Loucy (cell line): ENCODE data around the gene DYNLT2.

ENCODE experiments used
- H2AFZ ChIP-seq: fragments of 200-600 bp; sonication (generic); 2 replicates; pipeline ENCODE4 v1.6.0; 2016; ENCODE audit warnings: antibody characterized with exemption, mild to moderate bottlenecking, low read length, moderate library complexity
- H3F3A ChIP-seq: fragments of 200-600 bp; 2 replicates; pipeline ENCODE4 v1.6.0; 2016; ENCODE audit warnings: antibody characterized with exemption, low read depth, mild to moderate bottlenecking
- H3K27me3 ChIP-seq: fragments of 200-600 bp; sonication (generic); 2 replicates; pipeline ENCODE4 v1.6.1; 2014; ENCODE audit warnings: low read length, mild to moderate bottlenecking; ENCODE audit not compliant: insufficient read depth, poor library complexity, severe bottlenecking
- H3K36me3 ChIP-seq: fragments of 200-600 bp; sonication (generic); 2 replicates; pipeline ENCODE4 v1.6.1; 2016; ENCODE audit warnings: low read length; ENCODE audit not compliant: insufficient read depth
- H3K4me1 ChIP-seq: fragments of 200-600 bp; sonication (generic); 2 replicates; pipeline ENCODE4 v1.5.1; 2014; ENCODE audit warnings: low read length, mild to moderate bottlenecking; ENCODE audit not compliant: insufficient read depth, poor library complexity, severe bottlenecking
- H3K4me2 ChIP-seq: fragments of 200-600 bp; sonication (generic); 2 replicates; pipeline ENCODE4 v1.6.0; 2014; ENCODE audit warnings: antibody characterized with exemption, low read length, low read depth, mild to moderate bottlenecking; ENCODE audit not compliant: poor library complexity, severe bottlenecking
- H3K4me3 ChIP-seq: fragments of 200-600 bp; sonication (generic); 2 replicates; pipeline ENCODE4 v1.5.1; 2014; ENCODE audit warnings: low read length, mild to moderate bottlenecking, mixed read lengths; ENCODE audit not compliant: poor library complexity, severe bottlenecking
- H3K79me2 ChIP-seq: fragments of 200-600 bp; sonication (generic); 2 replicates; pipeline ENCODE4 v1.6.1; 2014; ENCODE audit warnings: low read length; ENCODE audit not compliant: insufficient read depth
- H3K9ac ChIP-seq: fragments of 200-600 bp; sonication (generic); 2 replicates; pipeline ENCODE4 v1.6.0; 2014; ENCODE audit warnings: mild to moderate bottlenecking, low read depth, low read length, moderate library complexity; ENCODE audit not compliant: poor library complexity, severe bottlenecking
- H3K9me2 ChIP-seq: fragments of 200-600 bp; sonication (generic); replicated peaks from 2 replicates; pipeline ENCODE4 v1.6.1; 2016; ENCODE audit warnings: low read depth, low read length, mixed read lengths
- H3K9me3 ChIP-seq: fragments of 200-600 bp; sonication (generic); 2 replicates; pipeline ENCODE4 v1.6.1; 2014; ENCODE audit warnings: mild to moderate bottlenecking, antibody characterized with exemption, low read length, low read depth; ENCODE audit not compliant: insufficient read depth
- H4K20me1 ChIP-seq: fragments of 200-600 bp; sonication (generic); 2 replicates; pipeline ENCODE4 v1.6.0; 2014; ENCODE audit warnings: antibody characterized with exemption, low read length, mild to moderate bottlenecking; ENCODE audit not compliant: insufficient read depth, poor library complexity, severe bottlenecking
- EZH2phosphoT487 ChIP-seq: fragments of 200-600 bp; IDR thresholded peaks from 2 replicates; pipeline ENCODE4 v1.6.1; 2018; ENCODE audit warnings: antibody characterized with exemption, mild to moderate bottlenecking, moderate library complexity, borderline replicate concordance
- TF ChIP-seq, protein P1 (sequence below): fragments of 200-600 bp; sonication (generic); conservative IDR thresholded peaks from 2 replicates; pipeline ENCODE4 v1.5.1; 2014; ENCODE audit warnings: mild to moderate bottlenecking, antibody characterized with exemption, low read length

DYNLT2 gene, protein sequence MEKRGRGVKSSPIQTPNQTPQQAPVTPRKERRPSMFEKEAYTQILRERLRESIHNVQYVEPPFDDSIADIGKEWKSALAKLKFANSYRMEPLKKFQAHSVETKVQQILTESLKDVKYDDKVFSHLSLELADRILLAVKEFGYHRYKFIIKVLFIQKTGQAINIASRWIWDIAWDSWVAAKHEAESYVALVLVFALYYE

DNA sequence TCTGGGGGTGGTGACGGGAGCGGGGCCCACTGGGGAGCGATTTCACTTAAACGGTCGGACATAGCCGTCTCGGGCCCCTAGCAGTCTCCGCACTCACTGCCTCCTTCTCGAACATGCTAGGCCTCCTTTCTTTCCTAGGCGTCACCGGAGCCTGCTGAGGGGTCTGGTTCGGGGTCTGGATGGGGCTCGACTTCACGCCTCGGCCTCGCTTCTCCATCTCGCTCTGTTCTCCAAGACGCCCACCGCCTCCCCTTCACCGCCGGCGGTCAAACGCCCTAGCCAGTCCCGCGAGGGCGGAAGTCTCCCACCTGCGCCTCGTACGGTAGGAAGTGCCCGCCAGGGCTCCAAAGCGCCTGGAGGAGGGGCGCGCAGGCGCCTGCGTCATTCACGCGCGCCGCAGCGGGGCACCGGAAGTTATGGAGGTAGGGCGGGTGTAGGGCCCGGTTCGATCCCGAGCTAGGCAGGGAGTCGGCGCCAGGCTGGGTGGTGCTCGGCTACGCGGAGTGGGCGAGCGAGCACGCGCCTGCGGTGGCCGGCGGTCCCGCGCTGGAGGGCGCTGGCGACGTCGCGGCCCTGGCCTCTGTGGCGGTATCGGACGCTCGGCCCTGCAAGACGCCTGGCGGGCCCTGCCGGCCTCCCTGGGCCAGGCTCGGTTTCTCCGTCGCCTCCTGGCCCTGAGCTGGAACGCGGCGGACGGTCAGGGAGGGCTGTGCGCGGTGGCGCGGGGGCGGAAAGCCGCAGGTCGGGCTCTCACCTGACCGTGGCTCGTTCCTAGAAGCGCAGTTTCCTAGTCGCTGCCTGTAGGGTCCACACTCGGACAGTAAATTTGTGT lies at the start of gene DYNLT2, which contains the start of gene ERMARD:
TSS of gene DYNLT2 (minus strand) at position 331 of the 832 bp plus-strand sequence. CDS start at position 217, 114 bp downstream.
TSS of gene ERMARD (plus strand) at position 381 of the 832 bp plus-strand sequence. CDS start at position 417, 36 bp downstream.
- Histone ChIP-seq H3K36me3 (no peaks in the 10 kb centered on the region), H3K9me3 (no peaks in the 10 kb centered on the region), H3F3A (no peaks in the 10 kb centered on the region), H3K4me1 (peaks cover 27% of the 10 kb centered on the region), H2AFZ (peak within 1 kb of the TSS; percentile 83), H3K9me2 (no peaks in the 10 kb centered on the region), H3K27me3 (no peaks in the 10 kb centered on the region), H3K4me2 (peak within 1 kb of the TSS; percentile 97), H3K4me3 (peak within 1 kb of the TSS; percentile 90), H4K20me1 (no peaks in the 10 kb centered on the region), H3K79me2 (peaks cover 37% of the 10 kb centered on the region), H3K9ac (peak within 1 kb of the TSS; percentile 99)
- TF ChIP-seq, protein P1, sequence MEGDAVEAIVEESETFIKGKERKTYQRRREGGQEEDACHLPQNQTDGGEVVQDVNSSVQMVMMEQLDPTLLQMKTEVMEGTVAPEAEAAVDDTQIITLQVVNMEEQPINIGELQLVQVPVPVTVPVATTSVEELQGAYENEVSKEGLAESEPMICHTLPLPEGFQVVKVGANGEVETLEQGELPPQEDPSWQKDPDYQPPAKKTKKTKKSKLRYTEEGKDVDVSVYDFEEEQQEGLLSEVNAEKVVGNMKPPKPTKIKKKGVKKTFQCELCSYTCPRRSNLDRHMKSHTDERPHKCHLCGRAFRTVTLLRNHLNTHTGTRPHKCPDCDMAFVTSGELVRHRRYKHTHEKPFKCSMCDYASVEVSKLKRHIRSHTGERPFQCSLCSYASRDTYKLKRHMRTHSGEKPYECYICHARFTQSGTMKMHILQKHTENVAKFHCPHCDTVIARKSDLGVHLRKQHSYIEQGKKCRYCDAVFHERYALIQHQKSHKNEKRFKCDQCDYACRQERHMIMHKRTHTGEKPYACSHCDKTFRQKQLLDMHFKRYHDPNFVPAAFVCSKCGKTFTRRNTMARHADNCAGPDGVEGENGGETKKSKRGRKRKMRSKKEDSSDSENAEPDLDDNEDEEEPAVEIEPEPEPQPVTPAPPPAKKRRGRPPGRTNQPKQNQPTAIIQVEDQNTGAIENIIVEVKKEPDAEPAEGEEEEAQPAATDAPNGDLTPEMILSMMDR, result 0 out of 2 replicates have a peak, but pooled peaks have one; percentile 9
- no peak for TF ChIP-seq EZH2phosphoT487

DNA sequence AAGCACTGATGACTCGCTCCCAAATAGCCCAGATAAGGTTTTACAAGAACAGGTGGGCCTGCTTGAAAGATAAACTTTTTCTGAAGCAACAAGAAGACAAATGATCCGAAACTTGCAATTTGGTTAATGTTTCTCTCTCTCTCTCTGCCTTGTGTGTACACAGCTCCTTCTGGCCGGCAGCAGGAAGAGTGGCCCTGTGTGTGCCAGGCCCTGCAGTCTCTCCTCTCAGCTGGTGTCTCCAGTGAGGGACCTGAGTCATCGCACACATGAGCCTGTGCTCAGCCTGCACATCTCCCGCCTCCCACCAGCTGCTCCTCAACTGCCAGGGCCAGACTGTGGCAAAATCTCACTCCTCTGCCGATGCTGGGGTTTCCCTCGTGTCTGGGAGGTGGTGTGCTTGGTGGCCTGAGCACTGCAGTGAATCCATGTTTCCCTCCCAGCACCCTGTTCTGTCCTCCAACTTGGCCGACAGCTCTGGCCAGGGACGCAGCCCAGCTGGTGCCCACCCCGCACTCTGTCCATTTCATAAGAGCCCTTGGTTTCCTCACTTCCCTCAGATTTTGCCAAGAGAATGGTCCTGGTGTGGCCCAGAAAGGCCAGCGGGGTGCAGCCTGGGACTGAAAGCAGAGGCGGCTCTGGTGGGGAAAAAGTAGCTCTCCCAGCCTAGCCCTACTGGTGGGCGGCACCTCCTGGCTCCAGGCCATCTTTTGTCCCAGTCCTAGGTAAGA lies 49.5 kb upstream of the DYNLT2 start:
- Histone ChIP-seq H4K20me1 (no peaks in the 10 kb centered on the region), H2AFZ (no peak overlapping the region)

DNA sequence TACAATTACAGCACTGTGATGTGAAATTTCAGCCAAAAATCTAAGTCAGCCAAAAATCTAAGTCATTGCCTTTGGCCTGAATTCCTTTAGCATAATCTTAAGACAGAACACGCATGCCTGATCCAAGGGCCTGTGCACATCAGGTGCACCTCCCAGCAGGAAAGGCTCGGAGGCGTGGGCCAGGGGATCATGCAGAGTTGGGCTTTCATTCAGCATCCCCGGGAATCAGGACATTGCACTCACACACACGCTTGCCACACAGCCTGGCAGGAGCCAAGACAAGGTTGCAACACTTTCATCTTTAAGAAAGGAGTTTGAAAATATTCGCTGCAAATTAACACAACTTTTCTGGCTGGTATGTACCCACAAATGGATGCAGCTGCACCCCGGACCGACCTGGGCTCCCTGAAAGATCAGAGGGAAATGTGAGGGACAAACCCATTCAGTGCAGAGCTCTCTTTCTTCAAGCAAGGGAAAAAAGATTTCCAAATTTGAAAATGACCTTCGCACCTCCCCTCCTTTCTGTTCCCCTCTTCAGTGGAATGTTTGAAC lies 48.8 kb upstream of the DYNLT2 start:
- Histone ChIP-seq H3K36me3 (no peaks in the 10 kb centered on the region), H3K79me2 (no peaks in the 10 kb centered on the region), H2AFZ (no peak overlapping the region), H3K9me2 (no peaks in the 10 kb centered on the region), H3K4me1 (peaks cover 24% of the 10 kb centered on the region), H3K4me2 (no peak overlapping the region), H3F3A (no peaks in the 10 kb centered on the region), H3K4me3 (no peak overlapping the region), H3K9me3 (no peaks in the 10 kb centered on the region), H3K27me3 (peaks cover 13% of the 10 kb centered on the region), H4K20me1 (no peaks in the 10 kb centered on the region), H3K9ac (no peak overlapping the region)
- no peak for TF ChIP-seq EZH2phosphoT487
- TF ChIP-seq, protein P1, result no peak

More for the DNA sequence above, 49.5 kb upstream of the DYNLT2 start:
- Histone ChIP-seq H3K4me1 (peaks cover 29% of the 10 kb centered on the region), H3K4me2 (no peak overlapping the region), H3K4me3 (no peak overlapping the region), H3K9me3 (no peaks in the 10 kb centered on the region), H3K27me3 (peaks cover 20% of the 10 kb centered on the region), H3K79me2 (no peaks in the 10 kb centered on the region), H3F3A (no peaks in the 10 kb centered on the region), H3K36me3 (no peaks in the 10 kb centered on the region), H3K9ac (no peak overlapping the region), H3K9me2 (no peaks in the 10 kb centered on the region)
- TF ChIP-seq EZH2phosphoT487, result no peak
- TF ChIP-seq, protein P1, result no peak
